GM23248 (cell line): ENCODE data around the gene HDGFL3.

ENCODE experiments used
- EZH2 ChIP-seq: fragments of 200-600 bp; sonication (generic); IDR thresholded peaks from 2 replicates; pipeline ENCODE4 v1.6.1; 2018; ENCODE audit warnings: antibody characterized with exemption, mild to moderate bottlenecking; ENCODE audit not compliant: insufficient read depth, poor library complexity, severe bottlenecking
- EZH2phosphoT487 ChIP-seq: fragments of 200-600 bp; sonication (generic); IDR thresholded peaks from 2 replicates; pipeline ENCODE4 v1.6.1; 2018; ENCODE audit warnings: antibody characterized with exemption, moderate library complexity, mild to moderate bottlenecking, low read depth; ENCODE audit not compliant: insufficient read depth

DNA sequence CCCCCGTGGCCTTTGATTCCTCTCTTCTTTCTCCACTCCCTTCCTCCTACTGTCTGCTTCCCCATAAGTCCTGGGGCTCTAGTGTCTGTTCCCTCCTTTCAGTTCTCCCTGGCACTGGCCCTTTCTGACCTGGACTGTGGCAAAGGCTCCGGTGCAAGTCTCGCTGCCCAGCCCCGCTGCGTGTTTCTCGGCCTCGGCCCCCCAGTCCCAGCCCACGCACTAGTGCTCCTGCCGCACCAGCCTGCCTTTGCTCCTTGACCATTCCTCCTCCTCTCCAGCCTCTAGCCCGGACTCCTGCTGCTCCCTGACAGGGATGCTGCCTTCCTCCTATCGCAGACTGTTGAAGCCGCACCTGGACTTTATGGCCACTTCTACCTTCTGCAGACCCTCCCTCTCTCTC, 98.1 kb downstream of the HDGFL3 start:
- TF ChIP-seq EZH2phosphoT487 (no peak), EZH2 (no peak)
